ENCODE results near the gene ZNF761.
"Not testable (repeated sequence)": the region's sequence is repeated elsewhere in the genome, so short reads cannot be mapped to it uniquely, and the experiment has no call there.

Gene ZNF761

GRCh38 chr19:53460131-53460721 lies 28.4 kb downstream of the ZNF761 start:
- not testable (repeated sequence) for DNase-seq

GRCh38 chr19:53461866-53462265 lies 30.1 kb downstream of the ZNF761 start:
- DNase-seq = no peak

- DNase-seq = no peak
Measured at GRCh38 chr19:53462861-53463260, 31.1 kb downstream of the ZNF761 start.

GRCh38 chr19:53463263-53463662 lies 31.5 kb downstream of the ZNF761 start:
- no peak for DNase-seq

DNA sequence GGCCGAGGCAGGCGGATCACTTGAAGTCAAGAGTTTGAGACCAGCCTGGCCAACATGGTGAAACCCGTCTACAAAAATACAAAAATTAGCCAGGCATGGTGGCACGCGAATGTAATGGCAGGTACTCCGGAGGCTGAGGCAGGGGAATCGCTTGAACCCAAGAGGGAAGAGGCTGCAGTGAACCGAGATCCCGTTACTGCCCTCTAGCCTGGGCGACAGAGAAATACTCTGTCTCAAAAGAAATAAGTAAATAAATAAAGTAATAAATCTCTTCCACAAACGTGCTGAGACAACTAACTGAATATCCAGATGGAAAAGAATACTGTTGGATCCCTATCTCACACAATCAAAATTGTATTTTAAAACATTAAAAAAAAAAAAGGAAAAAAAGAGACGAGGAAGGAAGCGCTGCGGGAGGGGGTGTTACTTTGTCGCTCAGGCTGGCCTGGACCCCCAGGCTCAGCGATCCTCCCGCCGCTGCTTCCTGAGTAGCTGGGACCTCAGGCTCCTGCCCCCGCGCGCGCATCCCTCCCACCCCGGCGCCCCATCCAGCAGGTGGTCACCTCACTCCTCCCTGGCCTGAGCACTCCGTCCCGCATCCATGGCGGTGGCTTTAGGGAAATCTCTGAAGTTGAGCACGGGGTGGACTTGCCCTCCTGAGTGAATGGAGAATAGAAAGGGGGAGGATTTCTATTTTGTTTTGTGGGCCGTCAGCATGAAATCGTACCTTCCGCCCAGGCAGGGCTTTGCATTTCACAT lies 35.1 kb downstream of the ZNF761 start:
- DNase-seq = no peak

DNA sequence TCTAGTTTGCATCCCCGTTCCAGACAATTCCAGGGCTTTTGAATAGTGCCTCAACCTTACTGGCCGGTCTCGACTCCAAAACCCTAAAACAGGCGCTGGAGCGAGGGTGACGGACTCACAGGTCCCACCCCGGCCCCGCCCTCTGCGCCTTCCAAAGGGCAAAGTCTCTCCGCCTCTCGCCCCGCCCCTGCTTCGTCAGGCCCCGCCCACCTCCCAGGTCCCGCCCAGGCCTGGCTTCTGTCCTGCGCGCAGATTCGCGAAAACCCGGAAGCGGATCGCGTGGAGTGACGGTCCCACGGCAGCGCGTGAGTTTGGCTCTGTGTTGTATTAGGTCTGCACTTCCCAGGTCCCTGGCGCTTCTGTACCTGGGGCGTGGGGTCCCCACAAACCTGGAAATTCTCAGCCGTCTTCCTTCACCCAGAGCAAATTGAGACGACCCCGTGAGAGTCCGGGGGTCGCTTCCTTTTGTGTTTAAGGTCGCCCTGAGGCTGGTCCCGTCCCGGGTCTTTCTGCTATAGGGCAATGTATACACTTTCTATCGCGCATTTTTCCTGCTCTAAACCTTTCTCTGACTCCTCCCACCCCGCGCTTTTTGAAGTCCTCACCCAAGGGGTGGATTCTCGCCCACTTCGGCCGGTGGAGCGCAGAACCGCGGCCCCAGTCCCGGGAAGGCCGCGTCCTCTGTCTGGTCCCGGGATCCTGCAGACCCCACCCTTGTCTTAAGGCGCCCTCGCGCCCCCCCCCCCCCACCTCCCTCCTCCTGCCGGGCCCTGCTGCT lies 35.9 kb downstream of the ZNF761 start, which contains the start of gene ZNF813:
Gene ZNF813, plus strand, starts transcription at position 249 of the 778 bp plus-strand sequence. CDS start 16,090 bp downstream, outside the sequence.
- DNase-seq = peak; percentile 95 to 99

DNA sequence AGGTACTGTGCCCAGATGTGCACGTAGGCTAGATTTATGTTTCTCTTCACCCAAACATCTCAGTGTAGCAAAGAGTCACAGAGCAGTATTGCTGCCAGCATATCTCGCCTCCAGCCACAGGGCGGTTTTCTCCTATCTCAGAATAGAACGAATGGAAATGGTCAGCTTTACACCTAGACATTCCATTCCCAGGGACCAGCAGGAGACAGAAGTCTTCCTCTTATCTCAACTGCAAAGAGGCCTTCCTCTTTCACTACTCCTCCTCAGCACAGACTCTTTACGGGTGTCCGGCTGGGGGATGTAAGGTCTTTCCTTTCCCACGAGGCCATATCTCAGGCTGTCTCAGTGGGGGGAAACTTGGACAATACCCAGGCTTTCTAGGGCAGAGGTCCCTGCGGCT lies 36.8 kb downstream of the ZNF761 start:
- not testable (repeated sequence) for DNase-seq

DNA sequence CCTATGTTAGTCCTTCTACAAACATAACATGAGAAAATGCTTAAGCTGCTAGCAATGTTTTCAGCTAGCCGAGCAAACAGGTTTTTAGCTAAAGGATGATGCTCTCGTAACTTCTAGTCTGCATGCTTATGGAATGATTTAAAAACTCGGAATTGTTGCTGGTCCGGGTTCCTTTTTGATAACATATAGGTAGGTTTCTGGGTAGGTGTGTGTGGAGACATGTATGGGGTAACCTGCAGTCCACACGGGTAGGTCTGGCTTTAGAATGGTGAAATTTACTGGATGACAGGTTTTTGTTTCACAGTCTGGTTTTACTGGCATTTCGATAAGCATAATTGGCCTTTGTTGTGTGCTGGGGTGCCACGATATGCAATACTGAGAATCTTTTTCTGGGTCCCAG lies 40.1 kb downstream of the ZNF761 start:
- DNase-seq = no peak

DNA sequence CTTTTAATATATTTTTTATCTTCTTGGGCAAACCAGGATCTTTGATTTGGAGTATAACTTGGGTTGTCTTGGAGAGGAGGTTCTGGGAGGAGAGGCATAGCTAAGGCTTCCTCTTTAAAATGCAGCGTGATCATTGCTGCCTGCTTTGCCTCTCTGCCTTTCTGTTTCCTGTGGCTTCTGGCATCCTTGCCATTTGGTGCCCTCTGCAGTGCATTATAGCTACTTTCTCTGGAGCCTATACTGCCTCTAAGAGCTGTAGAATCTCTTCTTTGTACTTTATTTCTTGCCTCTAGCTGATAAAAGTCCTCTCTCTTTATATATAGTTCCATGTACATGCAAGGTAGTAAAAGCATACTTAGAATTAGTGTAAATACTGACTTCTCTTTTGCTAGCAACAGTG lies 43.0 kb downstream of the ZNF761 start:
- DNase-seq = not testable (repeated sequence)

GRCh38 chr19:53475470-53475869 lies 43.7 kb downstream of the ZNF761 start:
- DNase-seq = not testable (repeated sequence)

GRCh38 chr19:53483751-53484150 lies 52.0 kb downstream of the ZNF761 start:
- DNase-seq = not testable (repeated sequence)

DNA sequence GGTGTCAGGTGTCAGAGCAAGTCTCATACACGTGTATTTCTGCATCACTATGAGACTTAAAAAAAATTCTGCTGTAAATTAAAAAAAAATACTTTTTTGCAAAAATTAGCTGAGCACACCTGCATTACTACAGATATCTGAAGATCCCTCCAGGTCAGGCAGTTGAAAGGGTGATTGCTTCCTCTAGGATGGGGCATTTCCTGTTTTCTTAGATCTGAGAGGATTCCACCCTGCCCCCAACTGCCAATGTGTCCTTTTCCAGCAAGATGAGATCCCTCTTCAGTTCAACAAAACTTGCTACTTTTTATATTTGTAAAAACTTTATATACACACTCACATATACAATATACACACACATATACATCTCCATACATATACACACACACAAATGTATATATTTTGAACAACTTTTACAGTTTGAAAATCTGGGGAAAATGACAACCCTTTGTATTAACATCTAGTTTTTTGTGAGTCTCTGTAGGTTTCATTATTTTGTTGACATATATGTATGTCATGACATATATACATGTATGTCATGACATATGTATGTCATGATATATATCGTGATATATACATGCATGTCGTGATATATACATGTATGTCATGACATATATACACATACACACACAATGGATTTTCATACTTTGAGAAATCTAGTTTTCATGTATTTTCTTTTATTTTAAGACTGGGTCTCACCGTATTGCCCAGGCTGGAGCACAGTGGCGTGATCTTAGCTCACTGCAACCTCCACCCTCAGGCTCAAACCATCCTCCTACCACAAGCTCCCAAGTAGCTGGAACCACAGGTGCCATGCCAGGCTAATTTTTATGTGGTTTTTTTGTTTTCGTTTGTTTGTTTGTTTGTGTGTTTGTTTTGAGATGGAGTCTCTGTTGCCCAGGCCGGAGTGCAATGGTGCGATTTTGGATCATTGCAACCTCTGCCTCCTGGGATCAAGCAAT lies 53.5 kb downstream of the ZNF761 start:
- no peak for DNase-seq

GRCh38 chr19:53492153-53492552 lies 60.4 kb downstream of the ZNF761 start:
- no peak for DNase-seq

- not testable (repeated sequence) for DNase-seq
Measured at GRCh38 chr19:53497311-53498023, 65.7 kb downstream of the ZNF761 start.

DNA sequence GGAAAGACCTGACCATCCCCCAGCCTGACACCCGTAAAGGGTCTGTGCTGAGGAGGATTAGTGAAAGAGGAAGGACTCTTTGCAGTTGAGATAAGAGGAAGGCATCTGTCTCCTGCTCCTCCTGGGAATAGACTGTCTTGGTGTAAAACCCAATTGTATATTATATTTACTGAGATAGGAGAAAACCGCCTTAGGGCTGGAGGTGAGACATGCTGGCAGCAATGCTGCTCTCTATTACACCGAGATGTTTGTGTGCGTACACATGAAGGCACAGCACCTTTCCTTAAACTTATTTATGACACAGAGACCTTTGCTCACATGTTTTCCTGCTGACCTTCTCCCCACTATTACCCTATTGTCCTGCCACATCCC lies 66.2 kb downstream of the ZNF761 start:
- not testable (repeated sequence) for DNase-seq

DNA sequence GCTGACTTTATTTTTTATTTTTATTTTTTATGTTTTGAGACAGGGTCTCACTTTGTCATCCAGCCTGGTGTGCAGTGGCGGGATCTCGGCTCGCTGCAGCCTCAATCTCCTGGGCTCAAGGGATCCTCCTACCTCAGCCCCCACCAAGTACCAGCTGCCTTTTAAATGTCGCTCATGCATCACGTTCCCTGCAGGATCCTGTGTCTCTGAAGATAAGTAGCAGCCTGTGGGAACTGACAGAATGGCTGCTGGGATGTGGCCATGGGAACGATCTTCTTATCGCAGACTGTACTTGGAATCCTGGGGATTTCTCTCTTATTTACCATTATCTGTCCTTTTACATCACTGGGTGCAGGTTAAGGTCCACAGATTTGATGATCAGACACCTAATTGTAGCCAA lies 71.4 kb downstream of the ZNF761 start:
- not testable (repeated sequence) for DNase-seq

DNA sequence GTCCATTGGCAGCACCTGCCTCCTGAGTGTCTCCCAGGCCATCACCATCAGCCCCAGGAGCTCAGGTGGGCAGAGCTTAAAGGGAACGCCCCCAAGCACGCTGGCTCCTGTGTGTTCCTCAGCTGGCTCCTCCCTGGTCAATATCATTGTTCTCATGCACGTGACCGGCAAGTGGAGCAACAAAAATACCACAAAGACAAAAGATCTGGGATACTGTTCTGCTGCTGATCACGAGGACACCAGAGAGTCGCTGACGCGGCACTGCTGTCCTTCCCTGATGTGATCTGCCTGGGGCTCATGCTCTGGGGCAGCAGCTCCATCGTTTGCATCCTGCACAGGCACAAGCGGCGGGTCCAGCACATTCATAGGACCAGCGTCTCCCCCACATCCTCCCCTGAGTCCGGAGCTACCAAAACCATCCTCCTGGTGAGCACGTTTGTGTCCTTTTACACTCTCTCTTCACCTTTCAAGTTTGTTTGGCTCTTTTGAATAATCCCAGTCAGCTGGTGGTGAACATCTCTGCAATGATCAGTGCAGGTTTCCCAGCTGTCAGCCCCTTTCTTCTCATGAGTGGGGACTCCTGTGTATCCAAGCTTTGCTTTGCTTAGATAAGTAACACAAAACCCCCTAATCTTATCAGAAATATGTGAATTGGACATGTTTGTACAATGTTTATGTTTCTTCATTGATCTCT lies 72.0 kb downstream of the ZNF761 start:
- DNase-seq = not testable (repeated sequence)

- DNase-seq = not testable (repeated sequence)
Measured at GRCh38 chr19:53504365-53504703, 72.5 kb downstream of the ZNF761 start.

GRCh38 chr19:53504885-53505284 lies 73.1 kb downstream of the ZNF761 start:
- no peak for DNase-seq

DNA sequence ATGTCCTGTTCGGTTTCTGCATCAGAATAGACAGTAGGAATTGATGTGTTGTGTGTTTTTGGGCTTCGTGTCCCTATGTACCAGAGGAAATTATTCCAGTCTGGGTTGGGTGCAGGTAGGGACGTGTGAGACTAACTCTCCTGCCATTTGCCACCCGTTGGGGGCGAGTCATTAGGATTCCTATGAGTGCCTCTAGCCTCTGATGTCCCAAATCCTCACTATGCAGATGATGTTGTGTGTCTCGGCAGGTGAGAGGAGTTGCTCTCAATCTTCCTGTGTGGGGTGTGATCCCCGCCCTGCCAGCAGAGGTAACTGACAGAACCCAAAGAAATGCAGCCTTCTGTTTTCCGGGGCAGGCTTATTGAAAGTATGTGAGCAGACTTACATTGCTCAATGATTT lies 74.9 kb downstream of the ZNF761 start:
- no peak for DNase-seq

Measured in activated CD4-positive, alpha-beta T cell treated with anti-CD3 and anti-CD28 coated beads for 4 hours (primary cell).